Neural cell (in vitro differentiated cells): ENCODE data around the gene CD58.

Source experiments
- CTCF ChIP-seq: fragments of 450-650 bp; IDR thresholded peaks from 2 replicates; pipeline ENCODE4 v1.5.1; 2014; ENCODE audit warnings: antibody characterized with exemption, mild to moderate bottlenecking, moderate library complexity; ENCODE audit not compliant: poor library complexity, severe bottlenecking
- EP300 ChIP-seq: fragments of 450-650 bp; conservative IDR thresholded peaks from 2 replicates; pipeline ENCODE4 v1.6.1; 2014; ENCODE audit warnings: antibody characterized with exemption, mild to moderate bottlenecking, moderate library complexity; ENCODE audit not compliant: poor library complexity, severe bottlenecking
- EZH2 ChIP-seq: fragments of 200-600, 300-800 bp; shearing (Covaris generic), sonication (generic); IDR thresholded peaks from 2 replicates; pipeline ENCODE4 v1.6.1; 2014; ENCODE audit warnings: antibody characterized with exemption, low read length, borderline replicate concordance, mild to moderate bottlenecking; ENCODE audit not compliant: insufficient read depth, poor library complexity, severe bottlenecking
- MXI1 ChIP-seq: fragments of 450-650 bp; conservative IDR thresholded peaks from 2 replicates; pipeline ENCODE4 v1.6.1; 2014; ENCODE audit warnings: antibody characterized with exemption, mild to moderate bottlenecking; ENCODE audit not compliant: poor library complexity, severe bottlenecking
- POLR2AphosphoS5 ChIP-seq: IDR thresholded peaks from 2 replicates; pipeline ENCODE4 v1.6.1; 2012
- RAD21 ChIP-seq: fragments of 450-650 bp; conservative IDR thresholded peaks from 2 replicates; pipeline ENCODE4 v1.6.1; 2014; ENCODE audit warnings: antibody characterized with exemption, mild to moderate bottlenecking, moderate library complexity
- REST ChIP-seq: IDR thresholded peaks from 2 replicates; pipeline ENCODE4 v1.6.1; 2012; ENCODE audit warnings: borderline replicate concordance
- SMC3 ChIP-seq: fragments of 450-650 bp; conservative IDR thresholded peaks from 2 replicates; pipeline ENCODE4 v1.6.1; 2014; ENCODE audit warnings: antibody characterized with exemption, mild to moderate bottlenecking, moderate library complexity; ENCODE audit not compliant: poor library complexity
- TAF1 ChIP-seq: IDR thresholded peaks from 2 replicates; pipeline ENCODE4 v1.6.1; 2012; ENCODE audit warnings: low read depth

- TF ChIP-seq CTCF (no peak), RAD21 (no peak), REST (no peak), MXI1 (no peak), POLR2AphosphoS5 (no peak), EZH2 (no peak), EP300 (no peak), SMC3 (no peak), TAF1 (no peak)
These were observed 98.3 kb downstream of the CD58 start for GRCh38 chr1:116472431-116472961.
